ENCODE data around the gene RBM47.

GRCh38 chr4:40493160-40493559, 136.5 kb downstream of the RBM47 start:
- no peak for TF ChIP-seq POLR2AphosphoS5 (IDR thresholded peaks at IDR 0.05; ENCODE audit: control insufficient read depth, insufficient read depth, low read depth, low read length)
- TF ChIP-seq CTCF (IDR thresholded peaks at IDR 0.05 in 2 of 3, conservative IDR thresholded peaks at IDR 0.05 in 1 of 3; ENCODE audit: insufficient read depth in 2 of 3, low read depth in 1 of 3, low read length in 3 of 3), result no peak
- no peak for TF ChIP-seq IRF2 (CRISPR knock-in tag; IDR thresholded peaks at IDR 0.05)
- no peak for TF ChIP-seq POLR2A (conservative IDR thresholded peaks at IDR 0.05)
- no peak for TF ChIP-seq SREBF2 (CRISPR knock-in tag; IDR thresholded peaks at IDR 0.05)
- no peak for TF ChIP-seq SPI1 (IDR thresholded peaks at IDR 0.05; ENCODE audit: borderline replicate concordance, low read depth, low read length)
- no peak for TF ChIP-seq EZH2 (IDR thresholded peaks at IDR 0.05; ENCODE audit: borderline replicate concordance, low read depth, low read length)
- no peak for TF ChIP-seq REST (IDR thresholded peaks at IDR 0.05; ENCODE audit: borderline replicate concordance)
- TF ChIP-seq REST (CRISPR knock-in tag; IDR thresholded peaks at IDR 0.05; ENCODE audit: low read depth), result no peak
- no peak for TF ChIP-seq TCF3 (CRISPR knock-in tag; IDR thresholded peaks at IDR 0.05)
- TF ChIP-seq FOXA3 (CRISPR knock-in tag; conservative IDR thresholded peaks at IDR 0.05 in 1 of 2, IDR thresholded peaks at IDR 0.05 in 1 of 2), result no peak
- no peak for TF ChIP-seq KLF13 (tag; IDR thresholded peaks at IDR 0.05; ENCODE audit: borderline replicate concordance, low read depth)
- TF ChIP-seq EP300 (IDR thresholded peaks at IDR 0.05; ENCODE audit: low read length), result no peak
- TF ChIP-seq FOXJ3 (CRISPR knock-in tag; IDR thresholded peaks at IDR 0.05), result no peak
- no peak for TF ChIP-seq GABPA (tag; conservative IDR thresholded peaks at IDR 0.05; ENCODE audit: low read depth)
